ENCODE results near the gene GABRR3.

GABRR3 gene

GRCh38 chr3:98034036-98034435 lies 1.1 kb downstream of the GABRR3 start:
- DNase-seq (ENCODE audit: extremely low read depth, low read depth) = no peak
- no peak overlapping the region for H3K4me3 ChIP-seq (replicated peaks; ENCODE audit: low read depth, low read length)
- no peak for TF ChIP-seq CTCF (IDR thresholded peaks at IDR 0.05; ENCODE audit: low read depth, low read length, missing control alignments)

- DNase-seq (ENCODE audit: extremely low read depth, low read depth) = no peak
- TF ChIP-seq CTCF (IDR thresholded peaks at IDR 0.05; ENCODE audit: low read depth, low read length, missing control alignments) = no peak
- no peak overlapping the region for H3K4me3 ChIP-seq (replicated peaks; ENCODE audit: low read depth, low read length)
These were observed 2.2 kb downstream of the GABRR3 start for GRCh38 chr3:98032904-98033303.

GRCh38 chr3:98032265-98032664 lies 2.9 kb downstream of the GABRR3 start:
- H3K4me3 ChIP-seq (replicated peaks; ENCODE audit: low read depth, low read length) = no peak overlapping the region
- DNase-seq (ENCODE audit: extremely low read depth, low read depth) = no peak
- no peak for TF ChIP-seq CTCF (IDR thresholded peaks at IDR 0.05; ENCODE audit: low read depth, low read length, missing control alignments)

GRCh38 chr3:98029083-98029482 lies 6.0 kb downstream of the GABRR3 start:
- no peak for TF ChIP-seq CTCF (IDR thresholded peaks at IDR 0.05; ENCODE audit: low read depth, low read length, missing control alignments)
- no peak for DNase-seq (ENCODE audit: extremely low read depth, low read depth)
- H3K4me3 ChIP-seq (replicated peaks; ENCODE audit: low read depth, low read length) = no peak overlapping the region

GRCh38 chr3:98027085-98027446 lies 8.0 kb downstream of the GABRR3 start:
- DNase-seq (ENCODE audit: extremely low read depth, low read depth) = no peak

GRCh38 chr3:98026425-98027084 lies 8.6 kb downstream of the GABRR3 start:
- H3K4me3 ChIP-seq (replicated peaks; ENCODE audit: low read depth, low read length) = no peak overlapping the region
- no peak for DNase-seq (ENCODE audit: extremely low read depth, low read depth)
- TF ChIP-seq CTCF (IDR thresholded peaks at IDR 0.05; ENCODE audit: low read depth, low read length, missing control alignments) = no peak

More at GRCh38 chr3:98027085-98027446, 8.0 kb downstream of the GABRR3 start:
- H3K4me3 ChIP-seq (replicated peaks; ENCODE audit: low read depth, low read length) = no peak overlapping the region
- no peak for TF ChIP-seq CTCF (IDR thresholded peaks at IDR 0.05; ENCODE audit: low read depth, low read length, missing control alignments)

- H3K4me3 ChIP-seq (replicated peaks; ENCODE audit: low read depth, low read length) = no peak overlapping the region
- TF ChIP-seq CTCF (IDR thresholded peaks at IDR 0.05; ENCODE audit: low read depth, low read length, missing control alignments) = no peak
- no peak for DNase-seq (ENCODE audit: extremely low read depth, low read depth)
These were observed 9.6 kb downstream of the GABRR3 start for GRCh38 chr3:98025392-98025945.

Data from HFF-Myc (cell line).